ENCODE measurements around the gene CMKLR1.

The CMKLR1 gene, protein sequence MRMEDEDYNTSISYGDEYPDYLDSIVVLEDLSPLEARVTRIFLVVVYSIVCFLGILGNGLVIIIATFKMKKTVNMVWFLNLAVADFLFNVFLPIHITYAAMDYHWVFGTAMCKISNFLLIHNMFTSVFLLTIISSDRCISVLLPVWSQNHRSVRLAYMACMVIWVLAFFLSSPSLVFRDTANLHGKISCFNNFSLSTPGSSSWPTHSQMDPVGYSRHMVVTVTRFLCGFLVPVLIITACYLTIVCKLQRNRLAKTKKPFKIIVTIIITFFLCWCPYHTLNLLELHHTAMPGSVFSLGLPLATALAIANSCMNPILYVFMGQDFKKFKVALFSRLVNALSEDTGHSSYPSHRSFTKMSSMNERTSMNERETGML

DNA sequence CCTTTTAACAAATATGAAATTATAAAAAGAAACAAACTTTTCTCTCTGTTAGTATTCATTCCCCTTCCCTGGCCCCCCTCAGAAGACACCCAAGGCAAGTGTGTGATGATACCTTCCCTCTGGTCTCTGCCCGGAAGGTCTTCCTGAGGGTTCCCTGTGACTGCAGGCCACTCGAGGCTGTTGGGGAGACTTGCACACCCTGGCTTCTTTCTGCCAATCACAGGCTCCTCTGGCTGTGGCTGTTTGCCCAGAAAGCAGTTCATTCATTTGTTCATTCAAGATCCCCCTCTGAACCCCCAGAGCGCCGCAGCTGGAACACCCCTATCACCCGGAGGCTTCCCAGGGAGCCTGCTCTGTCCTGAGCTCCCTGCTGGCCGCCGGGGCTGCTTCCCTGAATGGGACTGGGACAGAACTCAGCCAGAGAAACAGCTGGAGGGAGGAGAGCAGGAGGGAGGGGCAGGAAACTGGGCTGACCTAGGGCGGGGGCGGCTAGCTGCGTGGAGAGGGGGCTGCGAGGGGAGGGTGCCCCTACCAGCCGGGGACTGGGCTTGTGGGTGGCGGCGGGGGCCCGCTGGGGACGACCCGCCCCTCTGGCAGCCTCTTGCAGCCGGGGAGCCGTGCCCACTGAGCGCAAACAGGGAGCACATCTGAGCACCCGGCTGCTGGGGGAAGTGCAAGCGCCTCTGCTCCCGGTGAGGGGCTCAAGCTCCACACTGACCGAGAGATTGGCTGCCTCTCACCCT lies at the start of gene CMKLR1:
Gene CMKLR1, minus strand, starts transcription at position 397 of the 743 bp plus-strand sequence. CDS start 45,720 bp downstream, outside the sequence.
- no peak for DNase-seq

DNA sequence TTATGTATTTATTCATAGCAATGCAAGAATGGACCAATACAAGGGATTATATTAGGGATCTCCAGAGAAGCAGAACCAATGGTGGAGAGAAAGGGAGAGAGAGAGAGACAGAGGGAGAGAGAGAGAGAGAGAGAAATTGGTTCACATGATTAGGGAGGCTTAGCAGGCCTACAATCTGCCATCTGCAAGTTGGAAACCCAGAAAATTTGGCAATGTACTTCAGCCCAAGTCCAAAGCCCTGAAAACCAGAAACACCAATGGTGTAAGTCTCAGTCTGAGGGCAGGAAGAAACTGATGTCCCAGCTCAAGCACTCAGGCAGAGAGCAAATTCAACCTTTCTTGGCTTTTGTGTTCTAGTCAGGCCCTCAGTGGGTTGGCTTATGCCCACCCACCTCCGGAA lies 48.7 kb upstream of the CMKLR1 start:
- no peak for DNase-seq

DNA sequence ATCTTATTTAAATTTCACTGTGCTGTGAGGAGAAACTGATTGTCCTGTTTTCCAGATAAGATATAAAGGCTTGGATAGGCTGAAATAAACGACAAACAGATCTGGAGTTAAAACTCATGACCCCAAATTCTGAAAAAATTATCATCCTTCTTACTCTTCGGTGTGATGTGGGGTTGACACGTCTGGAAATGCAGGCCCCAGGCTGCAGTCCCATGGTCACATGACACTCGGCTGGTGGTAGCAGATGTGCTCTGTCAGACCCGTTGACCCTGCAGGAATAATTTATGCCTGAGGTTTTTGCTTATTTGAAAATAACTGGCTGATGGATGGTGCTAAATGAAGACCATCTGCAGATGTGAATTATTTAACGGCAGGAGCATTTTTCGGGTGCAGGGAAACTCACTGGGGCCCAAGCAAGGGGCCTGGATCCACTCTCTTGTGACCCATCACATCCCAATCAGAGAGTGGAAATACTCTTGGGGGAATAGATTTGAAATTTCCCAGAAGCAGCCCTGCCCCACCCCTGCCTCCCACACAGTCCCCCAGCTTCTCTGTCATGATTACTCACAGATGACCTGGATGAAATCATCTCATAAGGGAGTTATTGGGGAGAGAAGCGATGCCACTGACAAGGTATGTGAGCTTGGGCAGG lies 47.7 kb upstream of the CMKLR1 start:
- no peak for DNase-seq

DNA sequence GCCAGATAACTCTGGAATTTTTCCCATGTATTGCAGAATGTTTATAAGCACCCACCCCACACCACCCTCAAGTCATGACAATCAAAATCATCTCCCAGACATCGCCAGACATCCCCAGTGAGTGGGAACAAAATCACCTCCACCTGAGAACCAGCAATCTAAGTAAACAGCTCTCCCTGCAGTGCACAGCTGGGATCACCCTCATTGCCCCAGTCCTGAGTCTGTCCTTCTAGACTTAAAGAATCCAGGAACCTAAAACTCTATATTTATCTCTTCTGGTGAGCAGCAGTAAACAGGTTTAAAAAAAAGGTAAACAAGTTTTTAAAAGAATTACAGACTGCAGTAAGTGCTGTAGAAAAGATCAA lies 43.3 kb upstream of the CMKLR1 start:
- DNase-seq: no peak

- DNase-seq: no peak
Measured at GRCh38 chr12:108381787-108382436, 42.8 kb upstream of the CMKLR1 start.

DNA sequence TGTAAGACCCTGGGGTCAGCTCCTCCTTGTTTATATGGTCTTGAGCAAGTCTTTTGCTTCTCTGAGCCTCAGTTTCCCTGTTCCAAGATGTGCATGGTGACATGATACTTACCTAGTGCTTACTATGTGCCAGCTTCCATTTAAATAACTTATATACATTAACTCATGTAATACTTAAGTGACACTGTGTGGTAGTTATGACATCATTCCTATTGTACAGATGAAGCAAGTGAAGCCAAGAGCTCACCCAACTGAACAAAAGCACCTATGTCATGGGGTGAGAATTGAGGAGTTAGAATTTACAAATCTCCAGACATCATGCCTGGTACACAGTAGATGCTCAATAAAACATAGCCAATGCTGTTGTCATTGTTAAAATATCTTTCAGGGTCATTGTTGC lies 41.3 kb upstream of the CMKLR1 start:
- no peak for DNase-seq

GRCh38 chr12:108379823-108380222 lies 40.7 kb upstream of the CMKLR1 start:
- no peak for DNase-seq

GRCh38 chr12:108378926-108379325 lies 39.8 kb upstream of the CMKLR1 start:
- no peak for DNase-seq

GRCh38 chr12:108377260-108377659 lies 38.1 kb upstream of the CMKLR1 start:
- no peak for DNase-seq

DNA sequence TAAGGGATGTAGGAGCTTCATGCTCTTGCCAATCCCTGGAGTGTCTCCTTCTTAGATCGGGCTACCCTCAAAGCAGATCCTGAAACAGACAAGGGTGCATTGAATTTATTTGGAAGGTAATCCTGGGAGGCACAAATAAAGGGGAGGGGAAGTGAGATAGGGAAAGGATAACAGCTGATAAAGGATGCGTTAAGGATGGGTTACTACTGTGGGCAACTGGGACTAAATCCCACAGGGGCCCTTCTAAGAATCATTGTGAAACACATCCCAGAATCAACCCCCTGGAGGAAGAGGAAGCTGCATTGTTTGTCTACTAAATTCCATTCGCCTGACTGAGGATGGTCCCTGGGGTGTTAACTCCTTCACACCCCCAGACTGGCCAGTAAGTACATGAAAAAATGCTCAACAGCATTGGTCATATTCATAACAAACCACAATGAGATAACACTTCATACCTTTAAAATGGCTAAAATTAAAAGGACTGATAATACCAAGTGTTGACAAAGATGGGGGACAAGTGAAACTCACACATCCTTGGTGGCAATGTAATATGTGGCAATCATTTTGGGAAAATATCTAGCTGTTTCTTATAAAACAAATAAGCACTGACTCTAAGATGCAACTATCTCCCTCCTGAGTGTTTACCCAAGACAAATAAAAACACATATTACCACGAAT lies 37.0 kb upstream of the CMKLR1 start:
- no peak for DNase-seq

DNA sequence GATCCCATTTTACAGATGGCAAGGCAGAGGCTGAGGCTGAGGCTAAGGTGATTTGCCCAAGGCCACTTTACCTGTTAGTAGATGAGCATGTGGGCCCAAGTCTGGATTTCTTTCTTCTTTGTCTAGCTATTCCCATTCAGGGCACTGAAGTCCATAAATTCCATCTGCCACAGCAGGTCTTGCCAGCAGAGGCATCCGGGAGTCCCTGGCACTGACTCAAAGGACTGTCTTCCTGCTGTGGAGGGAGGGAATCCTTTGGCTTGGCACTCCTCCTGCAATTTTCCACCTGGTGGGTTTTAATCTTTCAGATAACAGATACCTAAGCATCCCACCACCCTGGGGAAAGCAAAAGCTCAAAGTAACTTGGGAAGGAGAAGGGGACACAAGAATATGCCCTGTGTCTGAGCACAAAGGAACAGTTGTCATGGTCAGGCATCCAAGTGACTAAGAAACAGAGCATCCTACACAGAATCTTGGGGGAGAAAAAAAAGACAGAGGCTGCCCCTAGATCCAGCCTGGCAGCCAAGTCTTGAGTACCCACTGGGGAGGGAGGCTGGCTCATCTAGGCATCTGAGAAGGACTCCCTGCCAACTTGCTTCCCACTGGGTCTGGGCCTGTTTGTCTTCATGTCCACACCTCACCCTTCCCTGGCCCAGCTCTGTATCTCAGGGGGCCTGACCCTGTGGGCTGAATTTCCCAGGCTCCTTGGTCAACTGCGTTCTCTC lies 35.6 kb upstream of the CMKLR1 start:
- DNase-seq: no peak

- DNase-seq: no peak
Measured at GRCh38 chr12:108373111-108373510, 34.0 kb upstream of the CMKLR1 start.

- no peak for DNase-seq
Measured at GRCh38 chr12:108371801-108372344, 32.8 kb upstream of the CMKLR1 start.

DNA sequence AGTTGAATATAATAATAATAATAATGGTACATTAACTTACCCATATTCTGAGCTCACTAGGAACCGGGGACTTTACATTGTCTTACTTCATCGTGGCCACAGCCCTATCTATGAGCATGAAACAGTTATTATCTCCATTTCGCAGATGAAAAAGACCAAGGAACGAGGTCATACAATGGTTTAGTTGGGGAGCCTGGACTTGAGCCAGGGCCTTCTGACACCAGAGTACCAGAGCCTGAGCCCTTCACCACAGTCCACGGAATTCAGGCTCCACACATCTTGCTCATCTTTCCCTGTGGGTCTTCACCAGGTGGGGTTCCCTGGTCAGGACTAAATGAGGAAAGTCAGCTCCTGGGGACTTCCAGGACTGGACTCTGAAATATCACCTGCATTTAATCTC lies 31.3 kb upstream of the CMKLR1 start:
- DNase-seq: no peak

- no peak for DNase-seq
Measured at GRCh38 chr12:108369736-108370396, 30.8 kb upstream of the CMKLR1 start.

- DNase-seq: no peak
Measured at GRCh38 chr12:108368089-108368488, 29.0 kb upstream of the CMKLR1 start.

- no peak for DNase-seq
Measured at GRCh38 chr12:108367436-108367835, 28.3 kb upstream of the CMKLR1 start.

DNA sequence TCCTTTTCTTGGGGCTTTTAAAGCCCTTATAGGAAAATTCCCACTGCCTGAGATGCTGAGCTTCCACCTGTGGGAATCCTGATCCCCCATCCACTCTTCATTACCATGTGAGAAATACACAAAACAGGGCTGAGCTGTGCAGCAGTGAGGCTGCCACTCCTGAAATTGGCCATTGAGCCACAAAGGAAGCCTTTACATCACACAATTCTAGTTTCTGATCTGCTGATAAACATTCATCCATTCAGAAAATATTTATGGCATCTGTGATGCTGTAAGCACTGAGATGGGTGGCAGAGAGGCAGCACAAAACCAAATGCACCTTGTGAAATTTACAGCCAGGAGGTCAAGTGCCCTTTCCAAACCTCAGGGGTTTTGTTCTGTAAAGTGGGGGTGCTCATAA lies 26.2 kb upstream of the CMKLR1 start:
- DNase-seq: no peak

- DNase-seq: no peak
Measured at GRCh38 chr12:108364879-108365278, 25.8 kb upstream of the CMKLR1 start.

DNA sequence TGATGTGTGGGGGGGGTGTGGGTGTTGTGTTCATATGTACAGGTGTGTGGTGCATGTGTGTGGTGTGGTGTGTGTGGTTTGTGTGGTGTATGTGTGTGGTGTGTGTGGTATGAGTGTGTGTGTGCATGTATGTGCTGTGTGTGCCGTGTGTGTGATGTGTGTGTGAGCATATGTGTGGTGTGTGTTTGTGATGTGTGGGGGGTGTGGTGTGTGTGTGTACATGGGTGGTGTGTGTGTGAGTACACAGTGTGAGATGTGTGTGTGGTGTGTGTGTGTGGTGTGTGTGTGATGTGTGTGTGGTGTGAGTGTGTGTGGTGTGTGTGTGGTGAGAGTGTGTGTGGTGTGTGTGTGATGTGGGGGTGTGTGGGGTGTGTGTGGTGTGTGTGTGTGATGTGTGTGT lies 24.5 kb upstream of the CMKLR1 start:
- DNase-seq: no peak

DNA sequence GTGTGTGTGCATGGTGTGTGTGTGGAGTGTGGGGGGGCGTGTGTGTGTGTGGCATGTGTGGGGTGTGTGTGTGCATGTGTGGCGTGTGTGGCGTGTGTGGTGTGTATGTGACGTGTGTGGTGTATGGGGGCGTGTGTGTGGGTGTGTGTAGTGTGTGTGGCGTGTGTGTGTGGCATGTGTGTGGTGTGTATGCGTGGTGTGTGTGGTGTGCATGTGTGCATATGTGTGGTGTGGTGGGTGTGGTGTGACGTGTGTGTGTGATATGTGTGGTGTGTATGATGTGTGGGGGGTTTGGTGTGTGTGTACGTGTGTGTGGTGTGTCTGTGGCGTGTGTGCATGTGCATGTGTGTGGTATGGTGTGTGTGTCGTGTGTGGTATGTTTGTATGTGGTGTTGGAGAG lies 24.1 kb upstream of the CMKLR1 start:
- no peak for DNase-seq

Measured in NCI-H748 treated with DMSO at 0.1 percent for 48 hours (cell line).